ENCODE measurements around the gene SLC35F4. TPM values are rescaled to one million over a fixed set of nuclear protein-coding genes. Genes with fewer than 3 reads are reported as not detected.
A peak's percentile ranks its signal among the peaks of the same experiment; 100 is the strongest.

The SLC35F4 gene
- polyA plus RNA-seq, 1 donor = 0.17 TPM

DNA sequence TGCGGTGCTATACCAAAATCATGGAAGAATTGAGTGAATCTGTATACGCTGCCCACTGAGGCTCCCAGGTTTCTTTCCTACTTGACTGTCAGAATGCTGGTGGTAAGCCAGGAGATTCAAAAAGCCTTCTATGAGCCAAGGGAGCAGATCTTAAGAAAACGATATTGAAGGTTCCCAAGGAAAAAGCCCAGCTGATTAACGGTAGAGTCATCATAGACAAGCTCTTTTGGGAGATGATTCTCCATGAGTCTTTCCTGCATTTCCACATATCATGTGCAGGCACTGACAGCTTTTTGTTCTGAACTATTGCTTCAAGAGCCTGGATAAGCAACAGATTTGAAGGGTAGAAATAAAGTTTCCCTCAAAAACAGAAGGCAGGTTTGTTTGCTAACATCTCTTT is 17.5 kb downstream of the SLC35F4 start:
- DNase-seq = no peak

DNA sequence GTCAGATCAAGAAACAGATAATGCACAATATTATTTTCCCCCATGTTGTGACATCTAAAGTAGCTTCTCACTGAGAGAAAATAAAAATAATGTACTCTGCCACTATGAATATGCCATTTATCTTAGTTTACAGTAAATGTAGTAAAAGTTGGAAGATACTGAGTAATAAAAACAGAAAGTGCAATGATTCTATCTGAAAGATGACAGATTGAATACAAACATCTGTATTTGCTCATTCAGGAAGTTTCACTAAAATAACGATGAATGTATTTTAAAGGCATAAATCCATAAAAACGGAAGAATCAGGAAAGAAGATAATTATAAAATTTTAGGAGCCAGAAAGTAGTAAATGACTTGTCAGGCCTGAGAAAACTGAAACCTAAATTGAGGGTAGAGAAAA is 18.2 kb downstream of the SLC35F4 start:
- DNase-seq = no peak

- no peak for DNase-seq
Observed at GRCh38 chr14:57847096-57847495, 18.8 kb downstream of the SLC35F4 start.

GRCh38 chr14:57846596-57846995 is 19.3 kb downstream of the SLC35F4 start:
- peak; percentile 56 for DNase-seq

GRCh38 chr14:57845802-57846531 is 19.9 kb downstream of the SLC35F4 start:
- peak; percentile 83 for DNase-seq

DNA sequence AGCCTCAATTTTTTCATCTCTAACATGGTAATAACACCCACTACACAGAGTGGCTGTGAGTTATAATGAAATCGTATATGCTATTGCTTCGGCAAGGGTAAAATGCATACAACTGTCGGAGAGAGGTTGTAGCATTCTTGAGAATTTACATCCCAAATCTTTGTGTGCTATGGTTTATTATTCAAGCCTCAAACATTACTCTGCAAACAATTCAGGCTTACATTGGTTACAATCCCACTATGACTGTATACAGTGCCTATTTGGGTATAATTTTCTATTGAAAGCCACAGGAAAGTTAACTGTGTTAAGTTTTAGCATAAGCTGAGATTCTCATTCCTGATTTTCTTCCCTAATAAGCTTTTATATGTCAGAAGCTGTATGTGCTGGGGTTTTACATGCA is 20.6 kb downstream of the SLC35F4 start:
- no peak for DNase-seq

- no peak for DNase-seq
Observed at GRCh38 chr14:57837267-57837666, 28.6 kb downstream of the SLC35F4 start.

DNA sequence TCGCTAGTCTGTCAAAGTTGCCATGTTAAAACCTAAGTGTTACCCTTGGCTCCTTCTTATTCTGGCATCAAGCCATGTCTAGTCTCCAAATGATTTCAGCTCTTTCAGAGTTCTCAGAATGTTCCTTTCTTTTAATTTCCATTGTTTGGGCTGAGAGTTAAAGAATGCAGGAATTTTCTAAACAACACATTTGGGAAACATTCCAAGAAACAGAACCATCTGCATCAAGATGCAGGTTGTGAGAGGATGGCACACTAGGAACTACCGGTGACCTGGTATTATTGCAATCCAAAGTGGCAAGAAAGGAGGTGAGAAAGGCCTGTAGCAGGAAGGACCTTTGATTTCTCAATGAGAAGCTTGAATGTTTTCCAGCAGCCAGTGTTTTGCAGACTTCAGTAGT is 30.1 kb downstream of the SLC35F4 start:
- no peak for DNase-seq

DNA sequence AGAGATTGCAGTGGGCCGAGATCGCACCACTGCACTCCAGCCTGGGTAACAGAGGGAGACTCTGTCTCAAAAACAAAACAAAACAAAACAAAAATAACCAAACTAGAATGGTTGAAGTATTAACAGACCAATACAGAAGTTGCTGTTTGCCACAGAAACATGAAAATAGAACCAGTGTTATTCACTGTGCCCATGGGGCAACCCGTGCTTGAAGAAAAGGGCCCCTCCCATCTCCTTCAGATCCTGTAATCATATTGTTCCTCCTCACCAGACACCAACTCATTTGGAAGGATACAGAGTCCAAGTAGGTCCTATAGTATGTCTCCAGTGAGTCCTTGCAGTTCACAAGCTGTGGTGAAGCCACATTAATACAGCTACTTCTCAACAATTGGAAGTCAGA is 30.9 kb downstream of the SLC35F4 start:
- DNase-seq = no peak

GRCh38 chr14:57834001-57834598 is 31.8 kb downstream of the SLC35F4 start:
- no peak for DNase-seq

GRCh38 chr14:57833323-57833722 is 32.6 kb downstream of the SLC35F4 start:
- DNase-seq = no peak

GRCh38 chr14:57831981-57832380 is 33.9 kb downstream of the SLC35F4 start:
- DNase-seq = peak; percentile 46

GRCh38 chr14:57828713-57829112 is 37.2 kb downstream of the SLC35F4 start:
- DNase-seq = no peak

DNA sequence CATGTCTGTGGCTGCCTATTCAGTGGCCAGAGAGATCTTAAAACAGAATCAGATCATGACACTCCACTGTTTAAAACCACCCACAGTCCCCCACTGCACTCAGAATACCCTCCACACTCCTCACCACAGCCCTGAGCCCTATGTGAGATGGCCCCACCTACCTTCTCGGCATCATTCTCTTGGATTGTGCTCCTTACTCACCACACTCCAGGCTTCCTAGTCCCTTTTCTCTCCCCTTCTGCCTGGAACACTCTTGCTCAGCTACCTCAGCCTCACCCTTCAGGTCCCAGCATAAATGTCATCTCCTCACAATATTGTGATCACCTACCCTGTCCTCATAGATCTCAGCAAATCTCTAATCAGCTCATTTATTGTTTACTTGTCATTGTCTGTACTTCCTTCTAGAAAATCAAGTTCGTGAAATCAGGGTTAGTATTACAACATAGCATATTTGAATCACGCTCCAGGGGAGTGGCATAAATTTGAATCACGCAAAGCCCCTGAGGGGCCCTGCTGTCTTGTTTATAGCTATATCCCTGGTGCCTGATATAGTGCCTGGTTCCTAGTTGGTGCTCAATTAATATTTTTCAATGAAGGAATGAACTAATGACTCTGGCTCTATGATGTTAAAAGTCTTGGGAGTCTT is 42.8 kb downstream of the SLC35F4 start:
- no peak for DNase-seq

GRCh38 chr14:57822081-57822480 is 43.8 kb downstream of the SLC35F4 start:
- no peak for DNase-seq

GRCh38 chr14:57820581-57820980 is 45.3 kb downstream of the SLC35F4 start:
- DNase-seq = no peak

DNA sequence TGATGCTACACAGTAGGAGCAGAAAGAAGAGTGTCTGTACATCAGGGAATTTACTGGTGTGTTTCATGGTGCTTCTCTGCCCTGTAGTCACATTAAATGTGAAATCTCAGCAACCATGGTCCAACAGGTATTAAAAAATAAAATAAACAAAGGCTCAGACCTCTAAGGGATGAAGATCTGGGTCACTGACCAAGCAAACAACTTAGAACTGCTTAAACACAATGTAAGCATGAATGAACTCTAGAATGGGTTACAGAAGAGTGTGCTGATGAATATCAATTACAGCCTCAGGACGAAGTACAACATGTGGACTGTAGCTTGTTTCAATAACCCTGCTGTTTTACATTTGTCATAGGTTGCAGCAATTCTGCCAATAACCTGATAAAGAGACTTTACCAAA is 47.4 kb downstream of the SLC35F4 start:
- no peak for DNase-seq

- no peak for DNase-seq
Observed at GRCh38 chr14:57816568-57817284, 49.2 kb downstream of the SLC35F4 start.

DNA sequence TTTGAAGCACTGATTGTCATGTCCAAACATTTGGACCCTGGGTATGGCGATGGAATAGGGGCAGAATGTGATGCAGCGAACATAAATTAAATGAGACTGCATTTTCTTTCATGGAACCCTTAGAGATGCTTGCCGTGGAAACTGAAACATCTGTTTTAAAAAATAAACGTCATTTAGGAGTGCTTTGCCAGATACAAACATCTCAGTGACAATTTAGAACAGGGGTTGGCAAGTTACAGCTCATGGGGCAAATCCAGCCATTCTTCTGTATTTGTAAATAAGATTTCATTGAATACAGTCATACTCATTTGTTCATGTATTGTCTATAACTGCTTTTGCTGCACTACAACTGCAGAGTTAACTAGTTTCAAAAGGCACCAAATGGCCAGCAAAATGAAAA is 51.2 kb downstream of the SLC35F4 start:
- DNase-seq = no peak

DNA sequence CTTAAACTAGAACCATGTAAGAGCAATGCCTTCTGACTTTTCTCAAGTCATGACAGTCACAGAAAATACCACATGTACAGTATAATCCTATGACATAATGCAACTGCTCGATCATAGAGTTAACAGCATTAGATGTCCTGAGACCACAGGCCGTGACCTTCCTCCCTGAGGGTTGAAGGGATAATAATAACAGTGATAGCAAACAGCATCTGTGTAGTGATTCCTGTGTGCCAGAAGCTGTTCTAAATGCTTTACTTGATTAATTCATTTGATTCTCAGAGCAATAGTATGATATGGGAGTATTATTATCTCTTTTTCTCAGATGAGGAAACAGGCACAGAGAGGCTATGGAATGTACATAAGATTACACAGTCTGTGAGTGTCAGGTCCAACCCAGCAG is 53.2 kb downstream of the SLC35F4 start:
- no peak for DNase-seq

- DNase-seq = no peak
Observed at GRCh38 chr14:57811998-57812546, 53.8 kb downstream of the SLC35F4 start.

DNA sequence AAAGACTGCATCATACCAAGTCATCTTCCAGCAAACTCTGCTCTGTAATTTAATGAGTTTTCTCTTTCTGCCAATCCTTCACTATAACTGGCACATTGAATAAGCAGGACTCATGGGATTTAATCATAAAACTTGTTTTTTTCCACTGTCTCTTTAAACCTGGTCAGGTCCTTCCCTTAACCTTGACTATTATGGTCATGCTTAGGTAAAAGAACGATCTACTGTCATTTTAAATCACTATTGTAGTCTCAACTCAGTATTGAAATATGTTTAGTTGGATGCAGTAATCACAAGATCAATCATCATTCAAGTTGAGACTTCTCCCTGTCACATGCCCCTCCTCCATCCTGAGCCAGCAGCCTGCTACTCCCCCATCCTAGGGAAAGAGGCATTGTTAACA is 56.1 kb downstream of the SLC35F4 start:
- DNase-seq = no peak

DNA sequence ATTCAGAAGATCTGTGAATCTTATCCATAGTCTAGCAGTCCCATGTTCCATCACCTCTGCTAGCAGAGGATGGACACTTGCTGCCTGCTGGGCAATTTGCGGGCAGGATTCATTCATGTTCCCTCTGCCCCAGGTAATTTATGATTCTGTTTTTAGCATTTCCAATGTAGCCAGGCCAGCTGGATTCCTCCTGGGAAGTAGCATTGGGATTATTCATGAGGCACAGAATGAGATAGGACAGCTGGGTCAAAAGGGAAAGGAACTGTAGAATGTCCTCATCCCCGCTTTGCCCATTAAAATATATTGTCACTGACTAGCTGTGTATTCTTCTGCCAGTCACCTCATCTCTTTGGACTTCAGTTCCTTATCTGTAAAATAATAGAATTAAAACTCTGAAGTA is 68.7 kb downstream of the SLC35F4 start:
- DNase-seq = no peak
